Measurements from ENCODE around the gene CRMP1. TPM values are rescaled to one million over a fixed set of nuclear protein-coding genes. Genes with fewer than 3 reads are reported as not detected.

The CRMP1 gene
- total and polyA plus RNA-seq, 2 of the 4 experiments (the other 2 are of a cell fraction) = 4.1 to 7.4 TPM

DNA sequence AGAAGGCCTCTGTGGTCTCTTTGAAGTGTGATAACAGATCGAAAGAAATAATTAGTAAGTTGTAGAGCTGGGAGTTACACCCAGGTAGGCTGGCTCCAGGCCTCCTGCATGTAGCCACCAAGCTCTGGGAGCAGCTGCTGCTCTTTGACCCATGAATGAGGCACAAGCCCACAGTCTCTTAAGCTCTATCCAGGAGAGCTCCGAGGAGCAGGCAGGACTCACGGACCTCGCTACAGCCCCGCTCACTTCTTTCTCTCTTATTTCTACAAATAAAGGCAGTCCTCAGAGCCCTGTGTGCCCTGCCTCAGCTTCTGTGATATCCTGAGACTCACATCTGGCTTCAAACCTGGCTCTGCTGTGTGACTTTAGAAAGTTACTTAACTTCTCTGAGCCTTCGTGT, 95.0 kb downstream of the CRMP1 start:
- BruUV-seq (replicated peaks) = no TSS peak
- H3K4me1 ChIP-seq (ENCODE audit: control insufficient read depth, insufficient read depth, low read length) = no peaks in the 10 kb centered on the region
- no peak overlapping the region for H3K18ac ChIP-seq (ENCODE audit: low read depth, low read length)
- POLR2A ChIA-PET (ENCODE audit: unreplicated experiment) = no interaction called here
- in situ Hi-C loops (cut with MboI; ENCODE audit: low sequenced_read_pairs) = loop anchor here (10.0 kb wide), 1 partner anchor 753 kb away; no protein-coding TSS in a partner anchor
- intact Hi-C loops (cut with micrococcal nuclease) = no loop called here
- H3K4ac ChIP-seq (ENCODE audit: low read depth, low read length) = no peak overlapping the region
- TF ChIP-seq RFX5 (IDR thresholded peaks at IDR 0.05; ENCODE audit: low read depth, low read length) (no peak), BHLHE40 (IDR thresholded peaks at IDR 0.05; ENCODE audit: low read depth, low read length) (no peak), CHD1 (IDR thresholded peaks at IDR 0.05; ENCODE audit: low read depth, low read length) (no peak), FOS (IDR thresholded peaks at IDR 0.05; ENCODE audit: low read depth, low read length) (no peak), RAD21 (IDR thresholded peaks at IDR 0.05; ENCODE audit: low read length) (no peak), MAZ (IDR thresholded peaks at IDR 0.05; ENCODE audit: borderline replicate concordance, low read depth, low read length) (no peak), POLR2A (IDR thresholded peaks at IDR 0.05; ENCODE audit: low read depth, low read length) (no peak), SMC3 (IDR thresholded peaks at IDR 0.05; ENCODE audit: low read depth, low read length) (no peak)
- TF ChIP-seq, protein P1, sequence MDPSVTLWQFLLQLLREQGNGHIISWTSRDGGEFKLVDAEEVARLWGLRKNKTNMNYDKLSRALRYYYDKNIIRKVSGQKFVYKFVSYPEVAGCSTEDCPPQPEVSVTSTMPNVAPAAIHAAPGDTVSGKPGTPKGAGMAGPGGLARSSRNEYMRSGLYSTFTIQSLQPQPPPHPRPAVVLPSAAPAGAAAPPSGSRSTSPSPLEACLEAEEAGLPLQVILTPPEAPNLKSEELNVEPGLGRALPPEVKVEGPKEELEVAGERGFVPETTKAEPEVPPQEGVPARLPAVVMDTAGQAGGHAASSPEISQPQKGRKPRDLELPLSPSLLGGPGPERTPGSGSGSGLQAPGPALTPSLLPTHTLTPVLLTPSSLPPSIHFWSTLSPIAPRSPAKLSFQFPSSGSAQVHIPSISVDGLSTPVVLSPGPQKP (IDR thresholded peaks at IDR 0.05; ENCODE audit: borderline replicate concordance, low read depth, low read length) = no peak
- TF ChIP-seq, protein P2, sequence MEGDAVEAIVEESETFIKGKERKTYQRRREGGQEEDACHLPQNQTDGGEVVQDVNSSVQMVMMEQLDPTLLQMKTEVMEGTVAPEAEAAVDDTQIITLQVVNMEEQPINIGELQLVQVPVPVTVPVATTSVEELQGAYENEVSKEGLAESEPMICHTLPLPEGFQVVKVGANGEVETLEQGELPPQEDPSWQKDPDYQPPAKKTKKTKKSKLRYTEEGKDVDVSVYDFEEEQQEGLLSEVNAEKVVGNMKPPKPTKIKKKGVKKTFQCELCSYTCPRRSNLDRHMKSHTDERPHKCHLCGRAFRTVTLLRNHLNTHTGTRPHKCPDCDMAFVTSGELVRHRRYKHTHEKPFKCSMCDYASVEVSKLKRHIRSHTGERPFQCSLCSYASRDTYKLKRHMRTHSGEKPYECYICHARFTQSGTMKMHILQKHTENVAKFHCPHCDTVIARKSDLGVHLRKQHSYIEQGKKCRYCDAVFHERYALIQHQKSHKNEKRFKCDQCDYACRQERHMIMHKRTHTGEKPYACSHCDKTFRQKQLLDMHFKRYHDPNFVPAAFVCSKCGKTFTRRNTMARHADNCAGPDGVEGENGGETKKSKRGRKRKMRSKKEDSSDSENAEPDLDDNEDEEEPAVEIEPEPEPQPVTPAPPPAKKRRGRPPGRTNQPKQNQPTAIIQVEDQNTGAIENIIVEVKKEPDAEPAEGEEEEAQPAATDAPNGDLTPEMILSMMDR (conservative IDR thresholded peaks at IDR 0.05; ENCODE audit: low read depth, low read length) = no peak
- no peak overlapping the region for H2BK20ac ChIP-seq (ENCODE audit: low read depth, low read length)
- H2BK15ac ChIP-seq (ENCODE audit: low read depth, low read length) = no peak overlapping the region
- ATAC-seq (ENCODE audit: low read depth) = no peak
- H3K9me1 ChIP-seq (ENCODE audit: insufficient read depth, low read length) = peaks cover 3% of the 10 kb centered on the region; the same call in 1 of the 2 replicates
- H2AFZ ChIP-seq (replicated peaks; ENCODE audit: low read length, poor library complexity) = no peak overlapping the region
- H3K14ac ChIP-seq (replicated peaks; ENCODE audit: low read depth, low read length) = no peak overlapping the region
- H3K79me1 ChIP-seq (ENCODE audit: low read depth in 1 of 2, low read length in 2 of 2) = peaks cover 0 to 1% of the 10 kb centered on the region in 2 experiments; a peak in 1 of 4 replicates
- no peak overlapping the region for H4K8ac ChIP-seq (ENCODE audit: low read depth in 2 of 2, low read length in 2 of 2)
- CTCF ChIA-PET = no interaction called here
- no peak overlapping the region for H3K4me2 ChIP-seq (ENCODE audit: low read depth, low read length)
- H4K20me1 ChIP-seq (ENCODE audit: insufficient read depth, low read length) = no peaks in the 10 kb centered on the region
- H2BK120ac ChIP-seq (ENCODE audit: low read depth, low read length) = no peak overlapping the region
- H3K9ac ChIP-seq (ENCODE audit: low read depth, low read length) = no peak overlapping the region
- H3K36me3 ChIP-seq (ENCODE audit: control insufficient read depth, insufficient read depth, low read length) = peaks cover 54% of the 10 kb centered on the region
- no peak overlapping the region for H3K4me3 ChIP-seq (ENCODE audit: insufficient read depth, low read depth, low read length)
- no peaks in the 10 kb centered on the region for H3K27me3 ChIP-seq (ENCODE audit: control insufficient read depth, insufficient read depth, low read length)
- DNase-seq = no peak
- WGBS, 2 experiments (ENCODE audit: extremely low coverage in 2 of 2, insufficient read length in 1 of 2) = 100% methylated on average over 1 of the region's 6 CpGs; no CpG with 5 or more reads in 1 of the 2 experiments
- H4K91ac ChIP-seq (ENCODE audit: insufficient read depth, low read depth, low read length) = no peak overlapping the region
- H3K23ac ChIP-seq (ENCODE audit: low read depth, low read length) = no peak overlapping the region
- no peak overlapping the region for H3K56ac ChIP-seq (ENCODE audit: extremely low read depth, insufficient read depth, low read length)
- H3K9me3 ChIP-seq (ENCODE audit: control insufficient read depth, insufficient read depth, low read length) = no peaks in the 10 kb centered on the region
- no peak overlapping the region for H4K5ac ChIP-seq (ENCODE audit: low read depth, low read length)
- no peak overlapping the region for H2AK5ac ChIP-seq (ENCODE audit: low read depth, low read length)
- no peak overlapping the region for H3K27ac ChIP-seq (ENCODE audit: insufficient read depth, low read length)
- no peak overlapping the region for H2AK9ac ChIP-seq (replicated peaks; ENCODE audit: low read depth, low read length, poor library complexity)
- H2BK5ac ChIP-seq (ENCODE audit: low read depth, low read length, poor library complexity, severe bottlenecking) = no peak overlapping the region
- dilution Hi-C loops (cut with HindIII; ENCODE audit: low sequenced_read_pairs, unreplicated experiment) = no loop called here
